ENCODE results near the gene ELF2.
"Not testable (repeated sequence)": the region's sequence is repeated elsewhere in the genome, so short reads cannot be mapped to it uniquely, and the experiment has no call there.

The ELF2 gene

GRCh38 chr4:139177049-139177868 lies at the start of gene ELF2:
TSS of gene ELF2 (minus strand) at chr4:139177218. CDS start at chr4:139137701, 39,517 bp downstream.
- DNase-seq (ENCODE audit: low read depth) = no peak

DNA sequence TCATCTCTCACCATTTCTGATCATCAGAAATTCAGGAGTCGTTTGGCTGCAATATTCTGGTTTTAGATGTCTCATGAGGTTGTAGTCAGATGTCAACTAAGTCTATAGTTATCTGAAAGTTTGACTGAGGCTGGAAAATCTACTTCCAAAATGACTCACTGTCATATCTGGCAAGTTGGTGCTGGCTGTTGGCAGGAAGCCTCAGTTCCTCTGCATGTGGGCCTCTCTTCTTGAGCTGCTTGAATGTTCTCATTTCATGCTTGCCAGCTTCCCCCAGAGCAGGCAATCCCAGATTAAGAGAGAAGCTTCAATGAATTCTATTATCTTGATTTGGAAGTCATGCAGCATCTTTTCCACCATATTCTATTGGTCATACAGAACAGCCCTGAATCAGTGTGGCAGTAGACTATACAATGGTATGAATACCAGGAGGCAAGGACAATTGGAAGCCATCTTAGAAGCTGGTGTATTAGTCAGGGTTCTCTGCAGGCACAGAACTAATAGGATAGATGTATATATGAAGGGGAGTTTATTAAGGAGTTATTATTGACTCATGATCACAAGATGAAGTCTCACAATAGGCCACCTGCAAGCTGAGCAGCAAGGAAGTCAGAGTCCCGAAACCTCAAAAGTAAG lies 46.8 kb upstream of the ELF2 start:
- no peak for DNase-seq (ENCODE audit: low read depth)

DNA sequence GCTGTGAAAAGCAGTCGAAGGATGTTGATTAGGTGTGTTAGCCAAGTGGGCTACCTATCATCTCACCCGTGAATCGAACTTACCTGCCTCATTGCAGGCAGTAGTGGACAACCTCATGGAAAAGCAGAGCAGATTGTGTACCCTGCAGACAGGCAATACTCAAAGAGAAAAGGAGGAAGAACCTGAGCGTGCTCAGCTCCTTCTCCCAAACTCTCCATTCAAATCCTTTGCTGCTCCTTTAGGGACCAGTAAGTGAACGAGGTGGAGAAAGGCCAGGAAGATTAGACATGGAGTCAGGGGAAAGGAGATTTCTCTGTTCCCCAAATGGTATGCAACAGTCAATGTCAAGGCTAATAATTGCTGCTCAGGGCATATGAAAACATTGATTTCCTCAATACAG lies 45.2 kb upstream of the ELF2 start:
- no peak for DNase-seq (ENCODE audit: low read depth)

GRCh38 chr4:139221687-139222086 lies 44.7 kb upstream of the ELF2 start:
- DNase-seq (ENCODE audit: low read depth) = no peak

GRCh38 chr4:139219450-139220055 lies 42.5 kb upstream of the ELF2 start:
- no peak for DNase-seq (ENCODE audit: low read depth)

DNA sequence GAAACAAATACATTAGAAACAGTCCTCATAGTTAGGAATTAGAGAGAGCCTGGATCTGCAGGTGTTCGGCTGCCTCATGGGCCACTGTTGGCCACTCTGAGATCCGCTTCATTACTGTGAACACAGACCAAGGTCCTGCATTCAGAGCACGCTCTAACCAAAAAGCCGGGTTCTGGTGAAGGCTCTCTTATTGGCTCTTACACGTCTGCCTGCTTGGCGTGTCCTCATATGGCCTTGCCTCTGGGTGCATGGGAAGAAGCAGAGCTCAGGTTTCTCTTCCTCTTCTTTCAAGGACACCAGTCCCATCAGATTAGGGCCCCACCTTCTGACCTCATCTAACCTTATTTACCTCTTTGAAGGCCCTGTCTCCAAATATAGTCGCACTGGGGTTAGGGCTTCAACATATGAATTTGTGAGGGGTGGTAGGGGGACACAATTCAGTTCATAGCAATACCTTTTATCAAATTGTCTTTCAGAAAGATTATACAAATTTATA lies 37.1 kb upstream of the ELF2 start:
- DNase-seq (ENCODE audit: low read depth) = no peak

DNA sequence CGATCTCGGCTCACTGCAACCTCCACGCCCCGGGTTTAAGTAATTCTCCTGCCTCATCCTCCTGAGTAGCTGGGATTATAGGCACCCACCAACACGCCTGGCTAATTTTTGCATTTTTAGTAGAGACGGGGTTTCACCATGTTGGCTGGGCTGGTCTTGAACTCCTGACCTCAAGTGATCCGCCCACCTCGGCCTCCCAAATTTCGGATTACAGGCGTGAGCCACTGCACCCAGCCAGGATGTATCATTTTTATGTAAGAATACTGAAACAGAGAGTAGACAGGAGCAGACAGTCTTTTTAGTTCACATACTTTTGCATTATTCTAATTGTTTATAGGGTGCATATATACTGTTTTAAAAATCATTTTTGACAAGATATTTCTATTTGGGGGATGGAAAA lies 36.6 kb upstream of the ELF2 start:
- DNase-seq (ENCODE audit: low read depth) = not testable (repeated sequence)

DNA sequence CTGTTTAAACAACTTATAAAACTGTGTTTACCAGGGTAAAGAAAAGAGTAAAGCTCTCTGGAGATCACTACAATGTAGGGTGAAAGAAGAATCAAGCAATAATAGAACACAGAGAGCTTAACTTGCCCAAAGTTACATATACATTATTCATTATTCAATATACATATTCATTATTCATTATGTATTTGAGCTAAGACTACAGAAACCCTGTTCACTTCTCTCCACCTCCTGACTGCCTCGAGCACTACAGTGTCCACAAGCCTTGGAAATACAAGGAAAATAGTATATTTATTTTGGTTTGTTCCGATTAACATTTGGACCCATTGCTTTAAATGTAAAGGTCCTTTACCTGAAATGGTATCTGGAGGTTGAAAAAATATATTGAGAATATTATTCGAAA lies 35.9 kb upstream of the ELF2 start:
- no peak for DNase-seq (ENCODE audit: low read depth)

DNA sequence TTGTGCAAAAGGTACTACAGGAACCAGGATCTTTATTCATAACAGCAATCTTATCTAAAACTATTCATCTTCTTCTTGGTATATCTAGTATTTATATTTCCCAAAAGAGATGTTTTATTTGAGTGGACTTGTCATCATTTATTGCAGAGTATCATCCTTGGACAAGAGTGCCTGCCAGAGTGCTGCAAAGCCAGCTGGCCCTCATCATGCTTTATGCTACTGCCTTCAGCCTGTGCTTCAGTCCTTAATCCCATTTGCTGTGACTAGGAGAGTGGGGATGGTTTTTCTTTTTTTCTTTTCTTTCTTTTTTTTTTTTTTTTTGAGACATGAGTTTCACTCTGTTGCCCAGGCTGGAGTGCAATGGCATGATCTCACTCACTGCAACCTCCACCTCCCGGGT lies 33.5 kb upstream of the ELF2 start:
- DNase-seq (ENCODE audit: low read depth) = no peak

GRCh38 chr4:139209470-139210063 lies 32.5 kb upstream of the ELF2 start:
- no peak for DNase-seq (ENCODE audit: low read depth)

DNA sequence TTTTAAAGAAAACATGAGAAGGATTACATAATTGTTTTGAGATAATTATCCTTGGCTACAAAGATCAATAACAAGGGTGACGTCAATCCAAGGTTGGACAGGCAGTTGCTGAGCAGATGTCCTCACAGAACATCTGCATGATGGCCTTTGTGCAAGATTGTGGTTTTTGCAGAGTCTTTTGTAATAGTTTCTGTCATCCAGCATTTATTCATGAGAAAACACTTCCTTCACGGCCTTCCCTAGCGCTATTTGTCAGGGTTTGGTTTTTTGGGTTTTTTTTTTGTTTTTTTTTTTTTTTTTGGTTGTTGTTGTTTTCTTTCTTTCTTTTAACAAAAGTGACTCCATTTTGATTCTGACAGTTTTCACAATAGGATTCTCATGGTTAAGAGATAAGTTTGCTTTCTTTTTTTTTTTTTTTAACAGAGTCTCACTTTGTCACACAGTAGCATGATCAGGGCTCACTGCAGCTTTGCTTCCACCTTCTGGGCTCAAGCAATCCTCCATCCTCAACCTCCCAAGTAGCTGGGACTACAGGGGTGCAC lies 31.5 kb upstream of the ELF2 start:
- peak; percentile 90 for DNase-seq (ENCODE audit: low read depth)

- DNase-seq (ENCODE audit: low read depth) = no peak
Measured at GRCh38 chr4:139207873-139208403, 30.9 kb upstream of the ELF2 start.

GRCh38 chr4:139207247-139207646 lies 30.2 kb upstream of the ELF2 start:
- DNase-seq (ENCODE audit: low read depth) = no peak

- no peak for DNase-seq (ENCODE audit: low read depth)
Measured at GRCh38 chr4:139202991-139203390, 26.0 kb upstream of the ELF2 start.

GRCh38 chr4:139200506-139200905 lies 23.5 kb upstream of the ELF2 start:
- no peak for DNase-seq (ENCODE audit: low read depth)

DNA sequence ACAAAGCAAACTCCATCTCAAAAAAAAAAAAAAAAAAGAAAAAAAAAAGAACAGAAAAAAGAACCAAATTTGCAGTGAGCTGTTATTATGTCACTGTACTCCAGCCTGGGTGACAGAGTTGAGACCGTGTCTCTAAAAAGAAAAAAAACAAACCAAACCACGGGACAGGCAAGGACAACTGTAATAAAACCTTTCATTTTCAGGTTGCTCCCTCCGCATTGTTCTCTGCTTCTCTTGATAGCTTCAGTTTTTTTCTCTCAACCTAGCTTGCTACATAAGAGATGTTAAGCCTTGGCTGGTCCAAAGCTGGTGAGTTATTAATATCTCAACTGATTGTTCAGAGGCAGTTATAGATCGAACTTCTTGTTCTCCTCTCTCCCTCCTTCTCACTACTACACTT lies 23.1 kb upstream of the ELF2 start:
- no peak for DNase-seq (ENCODE audit: low read depth)

- DNase-seq (ENCODE audit: low read depth) = not testable (repeated sequence)
Measured at GRCh38 chr4:139197214-139197613, 20.2 kb upstream of the ELF2 start.

GRCh38 chr4:139196462-139196861 lies 19.4 kb upstream of the ELF2 start:
- no peak for DNase-seq (ENCODE audit: low read depth)

- no peak for DNase-seq (ENCODE audit: low read depth)
Measured at GRCh38 chr4:139191373-139191772, 14.4 kb upstream of the ELF2 start.

GRCh38 chr4:139189972-139190371 lies 13.0 kb upstream of the ELF2 start:
- DNase-seq (ENCODE audit: low read depth) = no peak

- DNase-seq (ENCODE audit: low read depth) = no peak
Measured at GRCh38 chr4:139189417-139189749, 12.4 kb upstream of the ELF2 start.

Data from GM04503 (cell line).